MV-4-11 (cell line): ENCODE data around the gene ARL2.
"Not testable (repeated sequence)": the region's sequence is repeated elsewhere in the genome, so short reads cannot be mapped to it uniquely, and the experiment has no call there.

ENCODE experiments used
- DNase-seq: peaks from one replicate; lab custom pipeline; 2025; lab: John Stamatoyannopoulos, UW

ARL2 gene

GRCh38 chr11:65008016-65008415, 5.9 kb upstream of the ARL2 start:
- DNase-seq = no peak

- no peak for DNase-seq
Measured at GRCh38 chr11:65008873-65009272, 5.1 kb upstream of the ARL2 start.

GRCh38 chr11:65013130-65013887, 651 bp upstream of the ARL2 start:
- DNase-seq = peak; percentile 91

GRCh38 chr11:65014726-65015227, 817 bp downstream of the ARL2 start:
- no peak for DNase-seq

- DNase-seq = no peak
Measured at GRCh38 chr11:65016705-65017104, 2.7 kb downstream of the ARL2 start.

GRCh38 chr11:65017937-65018336, 4.0 kb downstream of the ARL2 start:
- no peak for DNase-seq

- no peak for DNase-seq
Measured at GRCh38 chr11:65019824-65020223, 5.9 kb downstream of the ARL2 start.

GRCh38 chr11:65021003-65021402, 7.0 kb downstream of the ARL2 start:
- no peak for DNase-seq

- DNase-seq = no peak
Measured at GRCh38 chr11:65021509-65021908, 7.5 kb downstream of the ARL2 start.

GRCh38 chr11:65023502-65023901, 9.5 kb downstream of the ARL2 start:
- DNase-seq = not testable (repeated sequence)

- DNase-seq = no peak
Measured at GRCh38 chr11:65026810-65027209, 12.8 kb downstream of the ARL2 start.

- DNase-seq = peak; percentile 94
Measured at GRCh38 chr11:65027213-65028067, 13.5 kb downstream of the ARL2 start, which contains the start of gene SNX15. Gene SNX15, plus strand, starts transcription at chr11:65027439. Its CDS starts 99 bp downstream, at chr11:65027538.

GRCh38 chr11:65032216-65032615, 18.3 kb downstream of the ARL2 start:
- no peak for DNase-seq

- DNase-seq = no peak
Measured at GRCh38 chr11:65034423-65034822, 20.5 kb downstream of the ARL2 start.

GRCh38 chr11:65035579-65035978, 21.6 kb downstream of the ARL2 start:
- no peak for DNase-seq

GRCh38 chr11:65036931-65037330, 23.0 kb downstream of the ARL2 start:
- no peak for DNase-seq

- DNase-seq = no peak
Measured at GRCh38 chr11:65040520-65040846, 26.5 kb downstream of the ARL2 start.

- peak; percentile 97 for DNase-seq
Measured at GRCh38 chr11:65040847-65041622, 27.1 kb downstream of the ARL2 start, which contains the start of gene SAC3D1. Gene SAC3D1, plus strand, starts transcription at chr11:65041210. Its CDS starts 83 bp downstream, at chr11:65041293.

GRCh38 chr11:65042891-65043290, 28.9 kb downstream of the ARL2 start:
- DNase-seq = no peak

- DNase-seq = peak; percentile 65
Measured at GRCh38 chr11:65043881-65044501, 30.0 kb downstream of the ARL2 start.

GRCh38 chr11:65045061-65045460, 31.1 kb downstream of the ARL2 start:
- no peak for DNase-seq

- DNase-seq = no peak
Measured at GRCh38 chr11:65045728-65046127, 31.8 kb downstream of the ARL2 start.
